ENCODE measurements around the gene COL13A1. TPM values are rescaled to one million over a fixed set of nuclear protein-coding genes. Genes with fewer than 3 reads are reported as not detected.

The COL13A1 gene
- total RNA-seq, 1 donor from 2014 or later: 9.5 TPM

GRCh38 chr10:69817078-69817581 is 15.4 kb downstream of the COL13A1 start:
- no peaks in the 10 kb centered on the region for H3K27me3 Mint-ChIP-seq (ENCODE audit: low read depth)
- H3K4me3 Mint-ChIP-seq: no peak overlapping the region
- H3K9me3 Mint-ChIP-seq: no peaks in the 10 kb centered on the region
- no peak overlapping the region for H3K27ac Mint-ChIP-seq (ENCODE audit: unreplicated experiment)
- DNase-seq (ENCODE audit: low read depth, low spot score): no peak
- no peak for TF ChIP-seq CTCF (conservative IDR thresholded peaks at IDR 0.05)
- H3K36me3 Mint-ChIP-seq (ENCODE audit: low read depth): no peaks in the 10 kb centered on the region
- peaks cover 22% of the 10 kb centered on the region for H3K4me1 Mint-ChIP-seq

- H3K27me3 Mint-ChIP-seq (ENCODE audit: low read depth): no peaks in the 10 kb centered on the region
- no peak for DNase-seq (ENCODE audit: low read depth, low spot score)
- no peak overlapping the region for H3K4me3 Mint-ChIP-seq
- peaks cover 17% of the 10 kb centered on the region for H3K4me1 Mint-ChIP-seq
- no peak overlapping the region for H3K27ac Mint-ChIP-seq (ENCODE audit: unreplicated experiment)
- no peak for TF ChIP-seq CTCF (conservative IDR thresholded peaks at IDR 0.05)
- no peaks in the 10 kb centered on the region for H3K36me3 Mint-ChIP-seq (ENCODE audit: low read depth)
- no peaks in the 10 kb centered on the region for H3K9me3 Mint-ChIP-seq
Observed at GRCh38 chr10:69818676-69819239, 17.1 kb downstream of the COL13A1 start.

GRCh38 chr10:69819716-69820506 is 18.2 kb downstream of the COL13A1 start:
- no peak overlapping the region for H3K27ac Mint-ChIP-seq (ENCODE audit: unreplicated experiment)
- H3K36me3 Mint-ChIP-seq (ENCODE audit: low read depth): no peaks in the 10 kb centered on the region
- peaks cover 17% of the 10 kb centered on the region for H3K4me1 Mint-ChIP-seq

GRCh38 chr10:69820817-69821216 is 19.1 kb downstream of the COL13A1 start:
- no peaks in the 10 kb centered on the region for H3K9me3 Mint-ChIP-seq
- no peak overlapping the region for H3K4me3 Mint-ChIP-seq
- H3K36me3 Mint-ChIP-seq (ENCODE audit: low read depth): no peaks in the 10 kb centered on the region
- H3K4me1 Mint-ChIP-seq: peaks cover 17% of the 10 kb centered on the region
- no peak for TF ChIP-seq CTCF (conservative IDR thresholded peaks at IDR 0.05)
- no peaks in the 10 kb centered on the region for H3K27me3 Mint-ChIP-seq (ENCODE audit: low read depth)
- H3K27ac Mint-ChIP-seq (ENCODE audit: unreplicated experiment): no peak overlapping the region
- DNase-seq (ENCODE audit: low read depth, low spot score): no peak

More at GRCh38 chr10:69819716-69820506, 18.2 kb downstream of the COL13A1 start:
- no peak for TF ChIP-seq CTCF (conservative IDR thresholded peaks at IDR 0.05)
- H3K27me3 Mint-ChIP-seq (ENCODE audit: low read depth): no peaks in the 10 kb centered on the region
- DNase-seq (ENCODE audit: low read depth, low spot score): no peak
- H3K4me3 Mint-ChIP-seq: no peak overlapping the region
- no peaks in the 10 kb centered on the region for H3K9me3 Mint-ChIP-seq

- Mint-ChIP-seq H3K27me3 (ENCODE audit: low read depth) (no peaks in the 10 kb centered on the region), H3K4me3 (no peak overlapping the region), H3K4me1 (peaks cover 24% of the 10 kb centered on the region), H3K9me3 (no peaks in the 10 kb centered on the region), H3K36me3 (ENCODE audit: low read depth) (no peaks in the 10 kb centered on the region), H3K27ac (ENCODE audit: unreplicated experiment) (no peak overlapping the region)
- DNase-seq (ENCODE audit: low read depth, low spot score): no peak
- TF ChIP-seq CTCF (conservative IDR thresholded peaks at IDR 0.05): no peak
Observed at GRCh38 chr10:69825604-69826003, 23.9 kb downstream of the COL13A1 start.

Data from neural crest cell (in vitro differentiated cells).